Measurements from ENCODE around the gene TBL3. TPM values are rescaled to one million over a fixed set of nuclear protein-coding genes. Genes with fewer than 3 reads are reported as not detected.

TBL3 gene
- total RNA-seq, 1 donor = 22.7 TPM

GRCh38 chr16:2029350-2029749, 57.5 kb downstream of the TBL3 start:
- no peak for TF ChIP-seq CTCF (IDR thresholded peaks at IDR 0.05; ENCODE audit: insufficient read depth, low read length)
- H3K4me3 ChIP-seq (ENCODE audit: low read depth, low read length) = no peak overlapping the region
- DNase-seq (ENCODE audit: low read depth) = no peak

- DNase-seq (ENCODE audit: low read depth) = no peak
- TF ChIP-seq CTCF (IDR thresholded peaks at IDR 0.05; ENCODE audit: insufficient read depth, low read length) = no peak
- no peak overlapping the region for H3K4me3 ChIP-seq (ENCODE audit: low read depth, low read length)
These were observed 58.2 kb downstream of the TBL3 start for GRCh38 chr16:2030036-2030435.

- H3K4me3 ChIP-seq (ENCODE audit: low read depth, low read length) = no peak overlapping the region
- DNase-seq (ENCODE audit: low read depth) = no peak
- TF ChIP-seq CTCF (IDR thresholded peaks at IDR 0.05; ENCODE audit: insufficient read depth, low read length) = no peak
These were observed 59.3 kb downstream of the TBL3 start for GRCh38 chr16:2031081-2031577.

Small RNA genes lying within 50 kb of the gene (small RNA-seq; reads per million reads assigned to genes)
- gene AC005363.2 = 0.38 reads per million
- not detected for gene RN7SL219P
- not detected for gene SNORA10
- gene SNORA64 = not detected

Other genes starting within 250 kb of the TBL3 start
- gene NME3, start 200.5 kb upstream of the TBL3 start, total RNA-seq (ENCODE audit: low replicate concordance) = 27.1 and 30.3 TPM in 2 replicates
- 8.4 and 13.5 TPM in 2 replicates for gene EME2, start 199.2 kb upstream of the TBL3 start, total RNA-seq (ENCODE audit: low replicate concordance)
- gene MRPS34, start 198.9 kb upstream of the TBL3 start, total RNA-seq (ENCODE audit: low replicate concordance) = 50.9 and 59.8 TPM in 2 replicates
- 21.6 and 34.8 TPM in 2 replicates for gene SPSB3, start 189.5 kb upstream of the TBL3 start, total RNA-seq (ENCODE audit: low replicate concordance)
- 21.8 and 44.6 TPM in 2 replicates for gene NUBP2, start 189.1 kb upstream of the TBL3 start, total RNA-seq (ENCODE audit: low replicate concordance)
- 0.16 and 0.27 TPM in 2 replicates for gene IGFALS, start 178.3 kb upstream of the TBL3 start, total RNA-seq (ENCODE audit: low replicate concordance)
- 12.1 and 21.9 TPM in 2 replicates for gene HAGH, start 145.2 kb upstream of the TBL3 start, total RNA-seq (ENCODE audit: low replicate concordance)
- 36.7 and 204 TPM in 2 replicates for gene FAHD1, start 144.8 kb upstream of the TBL3 start, total RNA-seq (ENCODE audit: low replicate concordance)
- 0.09 TPM in 1 of 2 replicates, not detected in the other for gene MEIOB, start 99.9 kb upstream of the TBL3 start, total RNA-seq (ENCODE audit: low replicate concordance)
- gene HS3ST6, start 53.6 kb upstream of the TBL3 start, total RNA-seq (ENCODE audit: low replicate concordance) = not detected in 2 replicates
- 6.4 and 14.3 TPM in 2 replicates for gene MSRB1, start 28.9 kb upstream of the TBL3 start, total RNA-seq (ENCODE audit: low replicate concordance)
- not detected in 2 replicates for gene RPL3L, start 17.4 kb upstream of the TBL3 start, total RNA-seq (ENCODE audit: low replicate concordance)
- 56.1 and 105 TPM in 2 replicates for gene NDUFB10, start 12.5 kb upstream of the TBL3 start, total RNA-seq (ENCODE audit: low replicate concordance)
- 1,645 and 1,942 TPM in 2 replicates for gene RPS2, start 7.2 kb upstream of the TBL3 start, total RNA-seq (ENCODE audit: low replicate concordance)
- not detected in 2 replicates for gene RNF151, start 5.2 kb upstream of the TBL3 start, total RNA-seq (ENCODE audit: low replicate concordance)
- gene NOXO1, start 9.4 kb downstream of the TBL3 start, total RNA-seq (ENCODE audit: low replicate concordance) = not detected in 2 replicates
- 8.6 and 10.5 TPM in 2 replicates for gene GFER, start 12.1 kb downstream of the TBL3 start, total RNA-seq (ENCODE audit: low replicate concordance)
- gene SYNGR3, start 17.9 kb downstream of the TBL3 start, total RNA-seq (ENCODE audit: low replicate concordance) = 0.98 and 1.4 TPM in 2 replicates
- 13.8 and 18.8 TPM in 2 replicates for gene ZNF598, start 37.8 kb downstream of the TBL3 start, total RNA-seq (ENCODE audit: low replicate concordance)
- gene NPW, start 47.7 kb downstream of the TBL3 start, total RNA-seq (ENCODE audit: low replicate concordance) = 0.45 TPM in 1 of 2 replicates, not detected in the other
- 11.5 and 26.3 TPM in 2 replicates for gene NHERF2, start 54.8 kb downstream of the TBL3 start, total RNA-seq (ENCODE audit: low replicate concordance)
- 18.8 and 36.1 TPM in 2 replicates for gene NTHL1, start 75.8 kb downstream of the TBL3 start, total RNA-seq (ENCODE audit: low replicate concordance)
- gene TSC2, start 75.9 kb downstream of the TBL3 start, total RNA-seq (ENCODE audit: low replicate concordance) = 58.7 and 145 TPM in 2 replicates
- gene PKD1, start 163.8 kb downstream of the TBL3 start, total RNA-seq (ENCODE audit: low replicate concordance) = 118 and 166 TPM in 2 replicates
- 0.27 and 3.6 TPM in 2 replicates for gene RAB26, start 176.6 kb downstream of the TBL3 start, total RNA-seq (ENCODE audit: low replicate concordance)
- gene TRAF7, start 183.7 kb downstream of the TBL3 start, total RNA-seq (ENCODE audit: low replicate concordance) = 64.3 and 91.0 TPM in 2 replicates
- 0.18 TPM in 1 of 2 replicates, not detected in the other for gene CASKIN1, start 224.6 kb downstream of the TBL3 start, total RNA-seq (ENCODE audit: low replicate concordance)
- 27.4 and 30.8 TPM in 2 replicates for gene MLST8, start 233.4 kb downstream of the TBL3 start, total RNA-seq (ENCODE audit: low replicate concordance)
- 0.57 and 2.4 TPM in 2 replicates for gene BRICD5, start 238.8 kb downstream of the TBL3 start, total RNA-seq (ENCODE audit: low replicate concordance)
- gene PGP, start 242.8 kb downstream of the TBL3 start, total RNA-seq (ENCODE audit: low replicate concordance) = 7.6 and 11.3 TPM in 2 replicates